ENCODE results near the gene MAPK12. TPM values are rescaled to one million over a fixed set of nuclear protein-coding genes. Genes with fewer than 3 reads are reported as not detected.

MAPK12 gene
- total RNA-seq, 1 experiment from 2014 or later = 86.7 TPM

DNA sequence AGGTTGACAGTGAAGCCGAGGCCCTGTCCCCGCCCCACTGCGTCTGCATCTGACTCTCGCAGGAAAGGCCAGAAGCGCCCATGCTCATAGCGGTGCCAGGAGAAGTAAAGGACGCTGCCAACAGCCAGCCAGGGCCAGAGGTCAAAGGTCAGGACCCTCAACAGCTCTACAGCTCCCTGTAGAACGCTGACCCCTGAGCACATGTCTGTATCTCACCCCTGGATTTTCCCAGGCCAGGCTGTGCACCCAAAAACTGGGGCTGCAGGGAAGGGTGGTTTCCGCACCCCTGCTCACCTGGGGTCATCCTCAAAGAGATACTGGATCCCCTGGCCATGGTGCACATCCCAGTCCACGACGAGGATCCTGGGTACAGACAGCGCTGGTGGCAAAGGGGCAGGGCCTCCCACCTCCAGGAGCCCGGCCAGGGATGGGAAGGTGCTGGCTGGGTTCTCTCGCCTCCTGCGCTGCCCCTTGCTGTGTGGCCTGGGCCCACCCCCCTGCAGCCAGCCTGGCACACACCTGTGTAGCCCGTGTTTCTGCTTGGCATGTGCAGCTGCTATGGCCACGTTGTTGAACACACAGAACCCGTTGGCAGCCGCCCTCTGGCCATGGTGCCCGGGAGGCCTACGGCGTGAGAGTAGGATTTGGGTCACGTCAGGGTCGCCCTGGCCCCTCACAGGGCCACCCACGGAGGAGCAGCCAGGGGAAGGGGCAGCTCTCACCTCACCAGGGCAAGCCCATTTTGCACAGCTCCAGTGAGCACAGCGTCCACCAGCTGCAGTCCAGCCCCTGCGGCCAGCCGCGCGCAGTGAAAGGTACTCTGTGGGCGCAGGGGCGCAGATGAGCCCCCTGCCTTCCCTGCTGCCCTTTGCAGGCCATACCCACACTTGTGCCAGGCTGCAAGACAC is 11.9 kb downstream of the MAPK12 start:
- Histone ChIP-seq H2AFZ (ENCODE audit: low read depth, low read length, poor library complexity, severe bottlenecking) (no peak overlapping the region), H4K20me1 (ENCODE audit: insufficient read depth) (no peaks in the 10 kb centered on the region), H3K36me3 (ENCODE audit: control insufficient read depth in 1 of 2, insufficient read depth in 2 of 2, low read length in 2 of 2) (peaks cover 0 to 17% of the 10 kb centered on the region in 2 experiments; a peak in 1 of 4 replicates), H3K9me3 (ENCODE audit: control insufficient read depth in 1 of 2, insufficient read depth in 1 of 2, low read depth in 1 of 2, low read length in 2 of 2) (no peaks in the 10 kb centered on the region), H3K4me2 (ENCODE audit: low read length) (peak overlapping the region; percentile 98), H3K27ac (ENCODE audit: low read depth, low read length) (peak overlapping the region; percentile 99), H3K27me3 (ENCODE audit: insufficient read depth, low read length) (no peaks in the 10 kb centered on the region), H3K4me1 (ENCODE audit: control insufficient read depth in 1 of 2, insufficient read depth in 2 of 2, low read length in 2 of 2) (peaks cover 18 to 63% of the 10 kb centered on the region in 2 experiments; a peak in 3 of 4 replicates), H3K4me3 (replicated peaks in 1 of 2; ENCODE audit: low read depth in 1 of 2, low read length in 2 of 2) (peak overlapping the region; percentile 70 to 93), H3K9ac (ENCODE audit: low read length) (peak overlapping the region; percentile 96), H3K9me2 (ENCODE audit: insufficient read depth) (no peaks in the 10 kb centered on the region), H3K79me2 (ENCODE audit: insufficient read depth, low read length) (peaks cover 47% of the 10 kb centered on the region)
- ATAC-seq (no peak), DNase-seq (ENCODE audit: low read depth, low spot score) (no peak)
- CTCF ChIA-PET = no interaction called here
- intact Hi-C loops (cut with micrococcal nuclease) = loop anchor here (5.0 kb wide), 1 partner anchor 248 kb away; no protein-coding TSS in a partner anchor
- POLR2A ChIA-PET = no interaction called here
- BruUV-seq (replicated peaks) = no TSS peak
- TF ChIP-seq CTCF (IDR thresholded peaks at IDR 0.05 in 2 of 3, conservative IDR thresholded peaks at IDR 0.05 in 1 of 3; ENCODE audit: borderline replicate concordance in 1 of 3, insufficient read depth in 1 of 3, low read depth in 2 of 3, low read length in 2 of 3) = no peak
- TF ChIP-seq EGR1 (IDR thresholded peaks at IDR 0.05; ENCODE audit: low read depth) = no peak
- TF ChIP-seq POLR2AphosphoS5 (IDR thresholded peaks at IDR 0.05; ENCODE audit: low read depth, low read length) = no peak
- TF ChIP-seq ZFX (IDR thresholded peaks at IDR 0.05) = no peak
- TF ChIP-seq SIN3A (IDR thresholded peaks at IDR 0.05; ENCODE audit: low read depth) = no peak
- no peak for TF ChIP-seq REST (IDR thresholded peaks at IDR 0.05; ENCODE audit: low read depth)
- no peak for TF ChIP-seq CBX3 (IDR thresholded peaks at IDR 0.05; ENCODE audit: low read depth)
- TF ChIP-seq EZH2phosphoT487 (IDR thresholded peaks at IDR 0.05; ENCODE audit: borderline replicate concordance) = no peak
- TF ChIP-seq MAX (IDR thresholded peaks at IDR 0.05) = no peak
- RAD21 ChIA-PET (ENCODE audit: low non-redundant PET in 1 of 2, low total read pairs in 2 of 2, uncharacterized antibody in 2 of 2, unreplicated experiment in 2 of 2) = interaction anchor here in 1 of 2 experiments (0.7 kb wide), 1 partner anchor 31 kb away, joined by 3 read pairs; no protein-coding TSS in a partner anchor
